IMR-90 (cell line): Measurements from ENCODE around the gene ZNF212. TPM values are rescaled to one million over a fixed set of nuclear protein-coding genes. Genes with fewer than 3 reads are reported as not detected.

Experiments used
- ATAC-seq: fragments of 200-7000 bp; cut with Tn5 transposase; 2 replicates; pipeline ENCODE4 v1.9.1; 2020; ENCODE audit warnings: low read depth, mild to moderate bottlenecking, moderate library complexity
- BruUV-seq: library from RNA; stranded (reverse); fragments of 400-500 nt; replicated peaks from 2 replicates; lab custom pipeline; 2021; lab: Mats Ljungman, UMichigan
- CTCF ChIA-PET: fragments of 300-600 bp; formaldehyde crosslinking; extraction: SDS; loops from one replicate; lab custom pipeline; 2021; ENCODE audit warnings: antibody characterized with exemption; lab: Yijun Ruan, JAX
- POLR2A ChIA-PET: fragments of 300-600 bp; sonication (Branson Sonifier 250); formaldehyde crosslinking; loops from one replicate; lab custom pipeline; 2022; ENCODE audit warnings: antibody characterized with exemption; ENCODE audit not compliant: unreplicated experiment; lab: Charles Lee
- DNase-seq: peaks from one replicate; pipeline ENCODE4 v3.0.0; 2013
- H2AFZ ChIP-seq: replicated peaks from 2 replicates; pipeline ENCODE3; 2013; ENCODE audit warnings: low read length, mild to moderate bottlenecking; ENCODE audit not compliant: poor library complexity
- H2AK5ac ChIP-seq: 2 replicates; pipeline ENCODE4 v1.6.1; 2013; ENCODE audit warnings: low read depth, low read length, inconsistent platforms
- H2AK9ac ChIP-seq: replicated peaks from 2 replicates; pipeline ENCODE3; 2013; ENCODE audit warnings: mild to moderate bottlenecking, low read depth, low read length, moderate library complexity; ENCODE audit not compliant: poor library complexity
- H2BK120ac ChIP-seq: 2 replicates; pipeline ENCODE4 v1.6.1; 2013; ENCODE audit warnings: low read depth, low read length, inconsistent platforms
- H2BK15ac ChIP-seq: 3 replicates; pipeline ENCODE4 v1.6.1; 2013; ENCODE audit warnings: low read depth, low read length, inconsistent platforms
- H2BK20ac ChIP-seq: 2 replicates; pipeline ENCODE4 v1.6.1; 2013; ENCODE audit warnings: low read depth, mild to moderate bottlenecking, inconsistent platforms, low read length, moderate library complexity
- H2BK5ac ChIP-seq: 2 replicates; pipeline ENCODE4 v1.6.1; 2013; ENCODE audit warnings: mild to moderate bottlenecking, low read depth, low read length, inconsistent platforms; ENCODE audit not compliant: poor library complexity, severe bottlenecking
- H3K14ac ChIP-seq: replicated peaks from 2 replicates; pipeline ENCODE4 v1.6.1; 2013; ENCODE audit warnings: low read depth, low read length, inconsistent platforms
- H3K18ac ChIP-seq: 2 replicates; pipeline ENCODE4 v1.6.1; 2013; ENCODE audit warnings: low read depth, low read length, control low read depth
- H3K23ac ChIP-seq: 2 replicates; pipeline ENCODE4 v1.6.1; 2013; ENCODE audit warnings: low read depth, low read length, inconsistent platforms
- H3K27ac ChIP-seq: 2 replicates; pipeline ENCODE4 v1.5.1; 2013; ENCODE audit warnings: mild to moderate bottlenecking, control low read depth, low read length; ENCODE audit not compliant: insufficient read depth
- H3K27me3 ChIP-seq: 2 replicates; pipeline ENCODE4 v1.6.1; 2013; ENCODE audit warnings: low read length; ENCODE audit not compliant: control insufficient read depth, insufficient read depth
- H3K36me3 ChIP-seq: 2 replicates; pipeline ENCODE4 v1.6.1; 2013; ENCODE audit warnings: low read length, mixed read lengths; ENCODE audit not compliant: control insufficient read depth, insufficient read depth
- H3K4ac ChIP-seq: 2 replicates; pipeline ENCODE4 v1.6.1; 2013; ENCODE audit warnings: low read depth, low read length, inconsistent platforms
- H3K4me1 ChIP-seq: 2 replicates; pipeline ENCODE4 v1.6.1; 2013; ENCODE audit warnings: low read length, mixed read lengths; ENCODE audit not compliant: control insufficient read depth, insufficient read depth
- H3K4me2 ChIP-seq: 2 replicates; pipeline ENCODE4 v1.6.1; 2013; ENCODE audit warnings: low read depth, mild to moderate bottlenecking, control low read depth, low read length, moderate library complexity
- H3K4me3 ChIP-seq: 2 replicates; pipeline ENCODE4 v1.5.1; 2013; ENCODE audit warnings: low read depth, mild to moderate bottlenecking, control low read depth, low read length, moderate library complexity; ENCODE audit not compliant: insufficient read depth
- H3K56ac ChIP-seq: 2 replicates; pipeline ENCODE4 v1.6.1; 2013; ENCODE audit warnings: low read length, inconsistent platforms; ENCODE audit not compliant: insufficient read depth; ENCODE audit errors: extremely low read depth
- H3K79me1 ChIP-seq, 2 experiments: 2 replicates each; pipeline ENCODE4 v1.6.1; 2013; ENCODE audit warnings: low read length in 2 of 2, inconsistent platforms in 1 of 2, low read depth in 1 of 2
- H3K9ac ChIP-seq: 2 replicates; pipeline ENCODE4 v1.6.1; 2013; ENCODE audit warnings: low read depth, low read length, control low read depth
- H3K9me1 ChIP-seq: 2 replicates; pipeline ENCODE4 v1.6.1; 2013; ENCODE audit warnings: low read length, inconsistent platforms; ENCODE audit not compliant: insufficient read depth
- H3K9me3 ChIP-seq: 2 replicates; pipeline ENCODE4 v1.6.1; 2013; ENCODE audit warnings: low read length; ENCODE audit not compliant: control insufficient read depth, insufficient read depth
- H4K20me1 ChIP-seq: 2 replicates; pipeline ENCODE4 v1.6.1; 2013; ENCODE audit warnings: low read length, inconsistent platforms; ENCODE audit not compliant: insufficient read depth
- H4K5ac ChIP-seq: 2 replicates; pipeline ENCODE4 v1.6.1; 2013; ENCODE audit warnings: mild to moderate bottlenecking, low read depth, low read length, control low read depth
- H4K8ac ChIP-seq, 2 experiments: 2 replicates each; pipeline ENCODE4 v1.6.1; 2013; ENCODE audit warnings: low read depth in 2 of 2, low read length in 2 of 2, control low read depth in 1 of 2, inconsistent platforms in 1 of 2
- H4K91ac ChIP-seq: 2 replicates; pipeline ENCODE4 v1.6.1; 2013; ENCODE audit warnings: low read depth, low read length, inconsistent platforms; ENCODE audit not compliant: insufficient read depth
- CEBPB ChIP-seq: IDR thresholded peaks from 2 replicates; pipeline ENCODE4 v1.6.1; 2012; ENCODE audit warnings: low read depth, low read length, improper control_type of control experiment
- CHD1 ChIP-seq: IDR thresholded peaks from 2 replicates; pipeline ENCODE4 v1.6.1; 2012; ENCODE audit warnings: low read depth, low read length, improper control_type of control experiment
- FOS ChIP-seq: fragments of 150-350 bp; IDR thresholded peaks from 2 replicates; pipeline ENCODE4 v1.6.1; 2016; ENCODE audit warnings: low read depth, low read length
- MAZ ChIP-seq: IDR thresholded peaks from 2 replicates; pipeline ENCODE4 v1.6.1; 2012; ENCODE audit warnings: low read depth, mild to moderate bottlenecking, low read length, improper control_type of control experiment, moderate library complexity, borderline replicate concordance
- NFE2L2 ChIP-seq: fragments of 150-350 bp; IDR thresholded peaks from 2 replicates; pipeline ENCODE4 v1.6.1; 2016; ENCODE audit warnings: low read depth, mild to moderate bottlenecking, low read length
- POLR2A ChIP-seq: IDR thresholded peaks from 2 replicates; pipeline ENCODE4 v1.6.1; 2012; ENCODE audit warnings: mild to moderate bottlenecking, low read depth, low read length
- RAD21 ChIP-seq: IDR thresholded peaks from 2 replicates; pipeline ENCODE4 v1.6.1; 2012; ENCODE audit warnings: low read length, improper control_type of control experiment
- SMC3 ChIP-seq: fragments of 150-350 bp; IDR thresholded peaks from 2 replicates; pipeline ENCODE4 v1.6.1; 2016; ENCODE audit warnings: low read depth, mild to moderate bottlenecking, antibody characterized with exemption, low read length, moderate library complexity
- WGBS, 2 experiments: methylation state at CpG; one replicate each; pipeline versions ENCODE4 v1.1.5 to v1.1.7; 2013; ENCODE audit warnings: missing lambda C conversion rate in 2 of 2; ENCODE audit not compliant: insufficient read length in 1 of 2; ENCODE audit errors: extremely low coverage in 2 of 2; 5-methylcytosine and 5-hydroxymethylcytosine counted together
- dilution Hi-C: fragments of 300-500 bp; cut with HindIII; formaldehyde crosslinking; loops from one replicate; pipeline ENCODE4 v1.14.3; 2018; ENCODE audit warnings: low sequenced_read_pairs; ENCODE audit not compliant: unreplicated experiment
- in situ Hi-C: fragments of 300-500 bp; cut with MboI; formaldehyde crosslinking; loops from 3 replicates; pipeline ENCODE4 v1.14.3; 2019; ENCODE audit warnings: low sequenced_read_pairs, inconsistent platforms, mixed read lengths
- intact Hi-C: fragments of 100-400 bp; cut with micrococcal nuclease; formaldehyde crosslinking; loops from 2 replicates; pipeline ENCODE4 v1.10.0; 2022
- polyA plus RNA-seq, 3 experiments: library from polyadenylated mRNA; depleted of rRNA; stranded (reverse); fragments of >200 nt; gene quantifications; 2 replicates each; pipeline ENCODE4 v1.2.3, GENCODE V29; 2012; ENCODE audit warnings: low replicate concordance in 1 of 3
- total RNA-seq: library from RNA; depleted of rRNA; stranded (reverse); fragments of >200 nt; gene quantifications from 2 replicates; pipeline ENCODE4 v1.2.3, GENCODE V29; 2012
- TF ChIP-seq, protein P1 (sequence below): fragments of 150-350 bp; IDR thresholded peaks from 2 replicates; pipeline ENCODE4 v1.6.1; 2017; ENCODE audit warnings: mild to moderate bottlenecking, antibody characterized with exemption, low read length, low read depth
- TF ChIP-seq, protein P2 (sequence below): fragments of 150-350 bp; IDR thresholded peaks from 2 replicates; pipeline ENCODE4 v1.6.1; 2016; ENCODE audit warnings: low read depth, mild to moderate bottlenecking, low read length, moderate library complexity, borderline replicate concordance

Gene ZNF212
- total and polyA plus RNA-seq, 2 of the 4 experiments (the other 2 are of a cell fraction), result 3.8 to 5.1 TPM

DNA sequence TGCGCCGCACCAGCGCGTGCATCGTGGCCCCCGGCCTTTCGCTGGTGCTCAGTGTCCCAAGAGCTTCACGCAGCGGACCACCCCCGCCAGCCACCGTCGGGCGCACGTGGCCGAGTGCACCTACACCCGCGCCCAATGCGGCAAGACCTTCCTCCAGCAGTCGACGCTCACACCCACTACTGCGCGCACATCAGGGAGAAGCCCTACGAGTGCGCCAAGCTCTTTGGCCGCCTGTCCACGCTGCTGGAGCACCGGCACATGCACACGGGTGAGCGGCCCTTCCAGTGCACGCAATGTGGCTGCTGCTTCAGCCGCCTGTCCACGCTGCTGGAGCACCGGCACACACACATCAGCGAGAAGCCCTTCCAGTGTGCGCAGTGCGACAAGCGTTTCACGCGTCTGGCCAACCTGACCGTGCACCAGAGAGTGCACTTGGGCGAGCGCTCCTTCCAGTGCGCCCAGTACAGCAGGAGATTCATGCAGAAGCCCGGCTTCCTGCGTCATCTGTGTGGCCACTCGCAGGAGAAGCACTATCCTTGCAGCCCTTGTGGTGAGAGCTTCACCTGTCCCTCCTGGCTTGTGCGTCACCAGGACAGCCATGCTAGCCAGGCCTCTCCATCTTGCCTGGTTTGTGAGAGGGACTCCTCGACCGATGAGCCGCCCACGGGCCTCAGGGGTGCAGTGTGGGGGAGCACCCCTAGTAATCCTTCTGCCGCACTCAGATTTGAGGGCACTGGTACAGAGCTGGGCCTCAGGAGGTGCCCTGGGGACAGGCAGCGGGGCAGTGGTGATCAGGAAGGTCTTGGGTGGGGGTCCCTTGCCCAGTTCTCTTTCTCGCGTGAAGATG lies 55.4 kb downstream of the ZNF212 start:
- no peak overlapping the region for H3K14ac ChIP-seq
- intact Hi-C loops (no loop called here), in situ Hi-C loops (no loop called here), dilution Hi-C loops (no loop called here)
- TF ChIP-seq SMC3 (no peak), RAD21 (no peak), NFE2L2 (no peak), FOS (no peak), CHD1 (no peak), MAZ (no peak), POLR2A (no peak), CEBPB (no peak)
- TF ChIP-seq, protein P1, sequence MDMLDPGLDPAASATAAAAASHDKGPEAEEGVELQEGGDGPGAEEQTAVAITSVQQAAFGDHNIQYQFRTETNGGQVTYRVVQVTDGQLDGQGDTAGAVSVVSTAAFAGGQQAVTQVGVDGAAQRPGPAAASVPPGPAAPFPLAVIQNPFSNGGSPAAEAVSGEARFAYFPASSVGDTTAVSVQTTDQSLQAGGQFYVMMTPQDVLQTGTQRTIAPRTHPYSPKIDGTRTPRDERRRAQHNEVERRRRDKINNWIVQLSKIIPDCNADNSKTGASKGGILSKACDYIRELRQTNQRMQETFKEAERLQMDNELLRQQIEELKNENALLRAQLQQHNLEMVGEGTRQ, result no peak
- TF ChIP-seq, protein P2, sequence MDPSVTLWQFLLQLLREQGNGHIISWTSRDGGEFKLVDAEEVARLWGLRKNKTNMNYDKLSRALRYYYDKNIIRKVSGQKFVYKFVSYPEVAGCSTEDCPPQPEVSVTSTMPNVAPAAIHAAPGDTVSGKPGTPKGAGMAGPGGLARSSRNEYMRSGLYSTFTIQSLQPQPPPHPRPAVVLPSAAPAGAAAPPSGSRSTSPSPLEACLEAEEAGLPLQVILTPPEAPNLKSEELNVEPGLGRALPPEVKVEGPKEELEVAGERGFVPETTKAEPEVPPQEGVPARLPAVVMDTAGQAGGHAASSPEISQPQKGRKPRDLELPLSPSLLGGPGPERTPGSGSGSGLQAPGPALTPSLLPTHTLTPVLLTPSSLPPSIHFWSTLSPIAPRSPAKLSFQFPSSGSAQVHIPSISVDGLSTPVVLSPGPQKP, result no peak
- no peak overlapping the region for H2BK5ac ChIP-seq
- no peak for DNase-seq
- no peak overlapping the region for H3K23ac ChIP-seq
- H3K4ac ChIP-seq, result no peak overlapping the region
- no peak overlapping the region for H2BK20ac ChIP-seq
- H3K27ac ChIP-seq, result no peak overlapping the region
- H4K8ac ChIP-seq, result no peak overlapping the region
- no peaks in the 10 kb centered on the region for H3K79me1 ChIP-seq
- ChIA-PET CTCF (no interaction called here), POLR2A (no interaction called here)
- no TSS peak for BruUV-seq
- H3K4me1 ChIP-seq, result no peaks in the 10 kb centered on the region
- H3K9me3 ChIP-seq, result no peaks in the 10 kb centered on the region
- H3K9me1 ChIP-seq, result no peaks in the 10 kb centered on the region; the same call in 1 of the 2 replicates
- H4K91ac ChIP-seq, result no peak overlapping the region
- no peaks in the 10 kb centered on the region for H3K27me3 ChIP-seq
- H2BK120ac ChIP-seq, result no peak overlapping the region
- H3K36me3 ChIP-seq, result peaks cover 4% of the 10 kb centered on the region; the same call in 1 of the 2 replicates
- no peak overlapping the region for H3K56ac ChIP-seq
- no peak for ATAC-seq
- H2AFZ ChIP-seq, result peak overlapping the region; percentile 23
- no peak overlapping the region for H3K9ac ChIP-seq
- no peak overlapping the region for H3K4me3 ChIP-seq
- no peak overlapping the region for H3K4me2 ChIP-seq
- H2BK15ac ChIP-seq, result no peak overlapping the region
- no peak overlapping the region for H4K5ac ChIP-seq
- no peak overlapping the region for H2AK9ac ChIP-seq
- no peaks in the 10 kb centered on the region for H4K20me1 ChIP-seq
- H3K18ac ChIP-seq, result no peak overlapping the region
- 96% methylated on average over 33 of the region's 55 CpGs; no CpG with 5 or more reads in 1 of the 2 experiments for WGBS, 2 experiments
- H2AK5ac ChIP-seq, result no peak overlapping the region
